Measurements from ENCODE around the gene SH3D21. TPM values are rescaled to one million over a fixed set of nuclear protein-coding genes. Genes with fewer than 3 reads are reported as not detected.

The SH3D21 gene
- total RNA-seq, 1 experiment from 2014 or later: 1.4 TPM

Other genes with a start within 250 kb of the SH3D21 start
- 0.15 TPM in 1 of 2 replicates, not detected in the other for gene TEKT2, start 222.3 kb upstream of the SH3D21 start, total RNA-seq (2014; rRNA removed; shearing (Covaris generic))
- 26.7 and 30.4 TPM in 2 replicates for gene ADPRS, start 217.5 kb upstream of the SH3D21 start, total RNA-seq (2014; rRNA removed; shearing (Covaris generic))
- 0.45 and 0.51 TPM in 2 replicates for gene COL8A2, start 181.1 kb upstream of the SH3D21 start, total RNA-seq (2014; rRNA removed; shearing (Covaris generic))
- gene TRAPPC3, start 156.9 kb upstream of the SH3D21 start, total RNA-seq (2014; rRNA removed; shearing (Covaris generic)): 76.0 and 78.6 TPM in 2 replicates
- 91.2 and 96.2 TPM in 2 replicates for gene MAP7D1, start 150.2 kb upstream of the SH3D21 start, total RNA-seq (2014; rRNA removed; shearing (Covaris generic))
- 103 and 131 TPM in 2 replicates for gene THRAP3, start 81.9 kb upstream of the SH3D21 start, total RNA-seq (2014; rRNA removed; shearing (Covaris generic))
- 5.8 and 6.9 TPM in 2 replicates for gene EVA1B, start 17.3 kb downstream of the SH3D21 start, total RNA-seq (2014; rRNA removed; shearing (Covaris generic))
- gene STK40, start 79.6 kb downstream of the SH3D21 start, total RNA-seq (2014; rRNA removed; shearing (Covaris generic)): 30.3 and 33.7 TPM in 2 replicates
- 14.6 and 15.4 TPM in 2 replicates for gene LSM10, start 91.5 kb downstream of the SH3D21 start, total RNA-seq (2014; rRNA removed; shearing (Covaris generic))
- 0.71 and 2.6 TPM in 2 replicates for gene OSCP1, start 144.1 kb downstream of the SH3D21 start, total RNA-seq (2014; rRNA removed; shearing (Covaris generic))
- gene MRPS15, start 158.0 kb downstream of the SH3D21 start, total RNA-seq (2014; rRNA removed; shearing (Covaris generic)): 130 and 140 TPM in 2 replicates
- gene CSF3R, start 176.5 kb downstream of the SH3D21 start, total RNA-seq (2014; rRNA removed; shearing (Covaris generic)): not detected in 2 replicates